Smooth muscle cell (in vitro differentiated cells): ENCODE data around the gene C16orf95. TPM values are rescaled to one million over a fixed set of nuclear protein-coding genes. Genes with fewer than 3 reads are reported as not detected.

Experiments
- DNase-seq: peaks from one replicate; lab custom pipeline; 2025; ENCODE audit not compliant: unreplicated experiment; lab: John Stamatoyannopoulos, UW
- H2AFZ ChIP-seq: fragments of 200-600 bp; sonication (generic); 2 replicates; pipeline ENCODE4 v1.6.0; 2016; ENCODE audit warnings: antibody characterized with exemption, low read depth, mild to moderate bottlenecking
- H3F3A ChIP-seq: fragments of 200-600 bp; sonication (generic); 2 replicates; pipeline ENCODE4 v1.6.0; 2017; ENCODE audit warnings: antibody characterized with exemption, low read depth
- H3K27ac ChIP-seq: fragments of 200-600 bp; sonication (generic); 2 replicates; pipeline ENCODE4 v1.5.1; 2016; ENCODE audit warnings: low read depth, mild to moderate bottlenecking
- H3K27me3 ChIP-seq: fragments of 200-600 bp; sonication (generic); 2 replicates; pipeline ENCODE4 v1.6.1; 2016; ENCODE audit warnings: low read depth, mild to moderate bottlenecking
- H3K36me3 ChIP-seq: fragments of 200-600 bp; sonication (generic); 2 replicates; pipeline ENCODE4 v1.5.1; 2016; ENCODE audit warnings: low read depth
- H3K4me1 ChIP-seq: fragments of 200-600 bp; sonication (generic); 2 replicates; pipeline ENCODE4 v1.5.1; 2016; ENCODE audit warnings: low read depth
- H3K4me2 ChIP-seq: fragments of 200-600 bp; sonication (generic); 2 replicates; pipeline ENCODE4 v1.6.0; 2016; ENCODE audit warnings: mild to moderate bottlenecking
- H3K4me3 ChIP-seq: fragments of 200-600 bp; sonication (generic); 2 replicates; pipeline ENCODE4 v1.5.1; 2016; ENCODE audit warnings: mild to moderate bottlenecking
- H3K79me2 ChIP-seq: fragments of 200-600 bp; sonication (generic); 2 replicates; pipeline ENCODE4 v1.6.0; 2016; ENCODE audit warnings: low read depth, mild to moderate bottlenecking
- H3K9ac ChIP-seq: fragments of 200-600 bp; sonication (generic); 2 replicates; pipeline ENCODE4 v1.6.0; 2016; ENCODE audit warnings: low read depth
- H3K9me3 ChIP-seq: fragments of 200-600 bp; sonication (generic); replicated peaks from 2 replicates; pipeline ENCODE4 v1.5.1; 2016; ENCODE audit warnings: low read depth
- H4K20me1 ChIP-seq: fragments of 200-600 bp; sonication (generic); 2 replicates; pipeline ENCODE4 v1.6.0; 2016; ENCODE audit warnings: low read depth
- WGBS: methylation state at CpG from one replicate; pipeline ENCODE4 v1.1.7; 2016; ENCODE audit warnings: low lambda C conversion rate; 5-methylcytosine and 5-hydroxymethylcytosine counted together
- polyA plus RNA-seq: library from polyadenylated mRNA; unstranded; fragments of >200 nt; fragmentation: Nextera tagmentation; extraction: Ambion mirVana; gene quantifications from 2 replicates; pipeline ENCODE4 v1.2.1, GENCODE V29; 2016
- total RNA-seq: library from RNA; depleted of rRNA; stranded (reverse); fragments of >200 nt; gene quantifications from 2 replicates; pipeline ENCODE4 v1.2.3, GENCODE V29; 2014
- TF ChIP-seq, protein P1 (sequence below): fragments of 200-600 bp; sonication (generic); IDR thresholded peaks from 2 replicates; pipeline ENCODE4 v1.5.1; 2017; ENCODE audit warnings: borderline replicate concordance, mild to moderate bottlenecking, antibody characterized with exemption; ENCODE audit not compliant: insufficient read depth, poor library complexity, severe bottlenecking

The C16orf95 gene
- total and polyA plus RNA-seq, 2 experiments from 2014 or later, result 7.7 to 8.0 TPM

- Histone ChIP-seq H3K27ac (no peak overlapping the region), H2AFZ (no peak overlapping the region), H3K36me3 (no peaks in the 10 kb centered on the region), H3K4me2 (no peak overlapping the region), H3K4me1 (no peaks in the 10 kb centered on the region), H3K9ac (no peak overlapping the region), H4K20me1 (peaks cover 12% of the 10 kb centered on the region), H3K4me3 (no peak overlapping the region), H3F3A (no peaks in the 10 kb centered on the region), H3K9me3 (no peaks in the 10 kb centered on the region), H3K27me3 (no peaks in the 10 kb centered on the region), H3K79me2 (no peaks in the 10 kb centered on the region)
- no peak for DNase-seq
- 91% methylated on average over 31 of the region's 31 CpGs for WGBS
- TF ChIP-seq, protein P1, sequence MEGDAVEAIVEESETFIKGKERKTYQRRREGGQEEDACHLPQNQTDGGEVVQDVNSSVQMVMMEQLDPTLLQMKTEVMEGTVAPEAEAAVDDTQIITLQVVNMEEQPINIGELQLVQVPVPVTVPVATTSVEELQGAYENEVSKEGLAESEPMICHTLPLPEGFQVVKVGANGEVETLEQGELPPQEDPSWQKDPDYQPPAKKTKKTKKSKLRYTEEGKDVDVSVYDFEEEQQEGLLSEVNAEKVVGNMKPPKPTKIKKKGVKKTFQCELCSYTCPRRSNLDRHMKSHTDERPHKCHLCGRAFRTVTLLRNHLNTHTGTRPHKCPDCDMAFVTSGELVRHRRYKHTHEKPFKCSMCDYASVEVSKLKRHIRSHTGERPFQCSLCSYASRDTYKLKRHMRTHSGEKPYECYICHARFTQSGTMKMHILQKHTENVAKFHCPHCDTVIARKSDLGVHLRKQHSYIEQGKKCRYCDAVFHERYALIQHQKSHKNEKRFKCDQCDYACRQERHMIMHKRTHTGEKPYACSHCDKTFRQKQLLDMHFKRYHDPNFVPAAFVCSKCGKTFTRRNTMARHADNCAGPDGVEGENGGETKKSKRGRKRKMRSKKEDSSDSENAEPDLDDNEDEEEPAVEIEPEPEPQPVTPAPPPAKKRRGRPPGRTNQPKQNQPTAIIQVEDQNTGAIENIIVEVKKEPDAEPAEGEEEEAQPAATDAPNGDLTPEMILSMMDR, result no peak
These were observed 14.1 kb upstream of the C16orf95 start for GRCh38 chr16:87331241-87331801.

DNA sequence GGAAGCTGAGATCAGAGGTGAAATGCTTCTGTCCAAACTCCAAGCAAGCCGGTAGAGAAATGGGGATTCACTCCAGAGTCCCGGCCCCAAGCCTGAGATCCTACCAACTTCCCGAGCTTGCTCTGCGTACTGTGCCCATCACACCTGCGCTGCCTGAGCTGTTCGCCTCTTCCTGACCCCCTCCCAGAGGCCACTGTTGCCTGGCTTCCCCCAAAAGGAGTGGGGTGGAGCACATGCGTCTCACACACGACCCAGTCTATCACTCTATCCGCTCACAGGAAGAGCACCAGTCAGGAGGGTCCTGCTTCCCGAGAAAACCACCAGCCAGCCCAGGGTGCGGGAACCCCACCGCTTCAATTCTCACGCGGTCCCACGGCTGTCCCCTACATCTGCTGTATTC lies 13.5 kb upstream of the C16orf95 start:
- DNase-seq, result no peak
- Histone ChIP-seq H3K4me1 (no peaks in the 10 kb centered on the region), H3K36me3 (no peaks in the 10 kb centered on the region), H4K20me1 (peaks cover 11% of the 10 kb centered on the region), H2AFZ (no peak overlapping the region), H3K4me2 (no peak overlapping the region), H3K9ac (no peak overlapping the region), H3K4me3 (no peak overlapping the region), H3K27ac (no peak overlapping the region), H3K27me3 (no peaks in the 10 kb centered on the region), H3F3A (no peaks in the 10 kb centered on the region), H3K79me2 (no peaks in the 10 kb centered on the region), H3K9me3 (no peaks in the 10 kb centered on the region)
- TF ChIP-seq, protein P1, result no peak
- 97% methylated on average over 15 of the region's 15 CpGs for WGBS

DNA sequence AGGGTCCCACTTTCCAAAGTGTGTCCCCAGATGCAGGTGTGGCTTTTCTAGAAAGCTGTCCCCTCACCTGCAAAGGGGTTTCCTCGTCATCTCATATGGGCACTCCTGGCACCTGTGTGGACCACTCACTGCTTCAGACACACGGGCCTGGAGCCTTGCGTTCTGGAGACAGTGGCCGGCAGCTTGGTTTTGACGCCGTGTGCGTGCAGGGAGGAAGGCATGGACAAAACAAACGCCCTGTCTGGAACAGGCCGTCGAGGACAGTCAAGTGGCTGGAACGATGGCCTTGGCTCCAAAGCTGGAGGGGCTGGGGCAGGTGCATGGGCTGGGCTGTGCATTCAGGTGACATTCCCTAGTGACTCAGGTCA lies 13.0 kb upstream of the C16orf95 start:
- H3K4me1 ChIP-seq, result no peaks in the 10 kb centered on the region
- DNase-seq, result no peak
- H3K27ac ChIP-seq, result no peak overlapping the region
- no peak overlapping the region for H3K4me2 ChIP-seq
- H2AFZ ChIP-seq, result no peak overlapping the region
- peaks cover 15% of the 10 kb centered on the region for H4K20me1 ChIP-seq
- no peak overlapping the region for H3K4me3 ChIP-seq
- TF ChIP-seq, protein P1, result no peak
- WGBS, result 97% methylated on average over 11 of the region's 11 CpGs
- H3F3A ChIP-seq, result no peaks in the 10 kb centered on the region
- H3K9me3 ChIP-seq, result no peaks in the 10 kb centered on the region
- H3K9ac ChIP-seq, result no peak overlapping the region
- no peaks in the 10 kb centered on the region for H3K36me3 ChIP-seq
- H3K27me3 ChIP-seq, result no peaks in the 10 kb centered on the region
- no peaks in the 10 kb centered on the region for H3K79me2 ChIP-seq
